ENCODE data around the gene ASPA.
"Not testable (repeated sequence)": the region's sequence is repeated elsewhere in the genome, so short reads cannot be mapped to it uniquely, and the experiment has no call there.

The ASPA gene

GRCh38 chr17:3475812-3476610 is at the start of gene ASPA:
TSS of gene ASPA (plus strand) at chr17:3475997. CDS start at chr17:3476160, 163 bp downstream.
- no peak for DNase-seq (ENCODE audit: low read depth)

DNA sequence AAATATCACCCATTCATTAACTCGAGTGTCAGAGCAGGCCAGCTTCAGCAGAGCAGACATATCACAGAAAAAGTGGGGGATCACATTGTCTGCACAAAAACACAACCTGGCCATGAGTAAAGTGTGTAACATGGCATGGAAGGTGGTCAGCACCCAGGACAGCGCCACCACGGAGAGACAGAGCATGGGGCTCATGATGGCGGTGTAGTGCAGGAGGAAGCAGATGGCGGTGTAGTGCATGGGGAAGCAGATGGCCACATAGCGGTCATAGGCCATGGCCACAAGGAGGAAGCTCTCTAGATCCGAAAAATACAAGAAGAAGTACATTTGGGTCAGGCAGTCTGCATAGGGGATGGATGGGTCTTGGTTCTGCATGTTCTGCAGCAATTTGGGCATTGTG is 42.6 kb upstream of the ASPA start:
- not testable (repeated sequence) for DNase-seq (ENCODE audit: low read depth)

GRCh38 chr17:3433741-3434140 is 42.1 kb upstream of the ASPA start, which contains the start of gene OR1E2:
TSS of gene OR1E2 (minus strand) at chr17:3433841. CDS start at chr17:3433841, 0 bp downstream.
- no peak for DNase-seq (ENCODE audit: low read depth)

- DNase-seq (ENCODE audit: low read depth) = no peak
Measured at GRCh38 chr17:3438368-3438767, 37.4 kb upstream of the ASPA start.

- DNase-seq (ENCODE audit: low read depth) = no peak
Measured at GRCh38 chr17:3440451-3440850, 35.3 kb upstream of the ASPA start.

DNA sequence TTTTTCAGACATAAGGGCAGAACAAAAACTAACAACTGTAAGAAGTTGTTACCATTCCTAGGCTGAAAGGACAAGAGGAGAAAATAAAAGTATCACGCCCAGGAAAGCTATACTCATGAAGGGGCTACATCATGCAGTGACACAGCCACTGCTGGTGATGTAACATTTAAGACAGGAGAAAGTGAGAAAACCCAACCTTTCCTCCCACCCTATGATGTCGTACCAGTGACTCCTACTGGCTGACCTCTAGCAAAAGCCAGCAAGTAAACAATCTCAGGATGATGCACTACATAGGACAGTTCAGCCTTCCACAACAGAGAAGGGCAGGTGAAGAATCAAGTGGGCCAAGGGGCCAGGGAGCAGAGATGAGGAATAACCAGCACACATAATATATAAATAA is 28.2 kb upstream of the ASPA start:
- DNase-seq (ENCODE audit: low read depth) = no peak

GRCh38 chr17:3448059-3448665 is 27.6 kb upstream of the ASPA start:
- no peak for DNase-seq (ENCODE audit: low read depth)

DNA sequence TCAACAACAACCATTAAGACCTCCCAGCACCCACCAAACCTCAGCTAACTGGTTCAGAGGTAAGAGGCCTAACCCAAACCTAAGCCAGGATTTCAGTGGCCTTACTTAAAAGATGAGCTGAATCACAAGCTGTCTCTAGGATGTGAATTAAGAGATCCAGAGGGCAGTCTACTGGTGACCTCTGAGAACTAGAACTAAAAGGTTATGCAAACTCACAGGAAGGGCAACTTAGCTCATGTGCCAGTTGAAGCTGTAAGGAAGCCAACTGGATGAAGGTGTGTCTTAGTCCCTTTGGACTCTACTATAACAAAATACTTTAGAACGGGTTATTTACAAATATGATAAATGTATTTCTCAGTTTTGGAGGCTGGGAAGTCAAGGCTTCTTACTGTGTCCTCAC is 9.4 kb upstream of the ASPA start:
- DNase-seq (ENCODE audit: low read depth) = not testable (repeated sequence)

DNA sequence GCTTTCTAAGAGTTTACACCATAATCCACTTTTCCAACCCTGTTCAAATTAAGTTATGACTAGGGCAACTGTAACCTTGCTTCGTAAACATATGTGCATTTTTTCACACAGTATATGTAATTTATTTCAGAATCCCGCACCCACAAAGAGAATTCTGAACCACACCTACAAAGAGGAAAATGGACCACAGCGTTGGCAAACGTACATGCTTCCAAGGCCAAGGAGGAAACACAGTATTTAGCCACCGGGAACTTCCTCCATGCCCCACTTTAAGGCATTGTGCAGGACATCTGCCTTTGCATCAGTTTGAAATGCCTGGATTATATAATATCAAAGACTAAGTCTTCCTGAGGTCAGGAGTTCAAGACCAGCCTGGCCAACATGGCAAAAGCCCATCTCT is 6.3 kb upstream of the ASPA start:
- no peak for DNase-seq (ENCODE audit: low read depth)

DNA sequence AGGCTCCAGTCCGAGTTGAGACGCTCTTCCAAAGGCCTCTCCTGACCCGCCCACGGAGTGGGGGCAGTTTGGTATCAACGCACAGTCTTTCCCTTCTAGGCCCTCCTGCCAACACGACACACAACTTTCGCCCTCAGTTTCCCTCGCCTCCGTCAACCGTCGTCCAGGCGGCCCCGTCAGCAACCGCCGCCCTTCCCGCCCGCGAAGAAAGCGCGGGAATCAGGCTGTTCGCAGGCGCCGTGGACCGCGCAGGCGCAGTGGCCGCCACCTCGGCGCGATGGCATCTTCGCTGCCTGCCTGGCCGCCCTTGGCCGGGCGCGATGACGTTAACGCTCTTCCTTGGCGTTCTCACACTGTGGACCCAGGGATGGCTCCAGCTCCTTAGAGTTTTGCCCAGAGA is 4.2 kb upstream of the ASPA start, which contains the start of gene SPATA22:
SPATA22 (minus strand) TSS at position 221 of the 400 bp plus-strand sequence. CDS start 2,494 bp downstream, outside the sequence.
- DNase-seq (ENCODE audit: low read depth) = no peak

GRCh38 chr17:3472137-3472536 is 3.7 kb upstream of the ASPA start:
- DNase-seq (ENCODE audit: low read depth) = no peak

DNA sequence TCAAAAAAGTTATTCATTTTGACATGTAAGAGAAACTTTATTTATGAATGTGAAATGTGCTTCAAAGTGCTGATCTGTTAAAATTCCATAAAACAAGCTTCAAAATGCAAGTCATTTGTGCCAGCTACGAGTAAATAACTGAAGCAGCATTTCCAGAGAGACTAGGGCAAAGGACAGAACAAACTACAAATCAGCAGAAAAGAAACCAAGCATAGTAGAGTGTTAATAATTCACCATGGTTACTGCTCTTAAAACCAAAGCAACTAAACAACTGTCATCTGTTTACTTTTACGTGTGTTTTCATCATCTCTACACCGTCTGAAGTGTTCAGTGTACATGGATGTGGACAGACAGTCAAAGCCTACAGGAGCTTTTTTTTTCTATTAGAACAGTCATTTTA is 1.6 kb upstream of the ASPA start:
- no peak for DNase-seq (ENCODE audit: low read depth)

DNA sequence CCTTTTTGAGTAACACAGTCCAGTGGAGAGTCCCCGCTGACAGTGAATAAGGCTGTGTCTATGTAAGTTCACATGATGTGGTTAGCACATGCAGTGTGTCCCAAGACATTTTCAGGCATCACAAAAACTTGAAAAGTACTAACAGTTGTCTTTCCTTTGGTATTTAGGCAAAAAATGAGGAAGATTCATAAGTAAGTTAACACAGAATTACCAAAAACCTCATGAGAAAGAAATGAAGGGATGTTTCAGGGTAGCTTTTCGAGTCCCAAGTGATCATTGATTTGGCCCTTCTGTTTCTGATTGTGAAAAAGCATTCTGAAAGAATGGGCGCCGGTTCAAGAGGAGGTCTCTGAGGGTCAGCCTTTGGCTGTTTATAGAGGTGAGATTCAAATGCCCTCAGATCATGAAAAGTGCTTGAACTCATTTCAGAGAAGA is 529 bp upstream of the ASPA start:
- DNase-seq (ENCODE audit: low read depth) = no peak

DNA sequence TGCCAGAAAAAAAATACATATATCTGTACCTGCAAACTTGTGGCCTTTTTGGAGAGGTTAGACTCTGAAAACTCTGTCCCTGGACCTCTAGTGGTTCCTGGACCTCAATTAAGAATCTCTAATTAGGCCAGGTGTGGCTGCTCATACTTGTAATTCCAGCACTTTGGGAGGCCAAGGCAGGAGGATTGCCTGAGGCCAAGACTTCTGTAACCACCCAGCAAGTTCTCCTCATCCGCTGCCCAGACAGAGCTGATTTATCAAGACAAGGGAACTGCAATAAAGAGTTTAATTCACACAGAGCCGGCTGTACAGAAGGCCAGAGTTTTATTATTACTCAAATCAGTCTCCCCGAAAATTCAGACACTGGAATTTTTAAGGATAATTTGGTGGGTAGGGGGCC is 4.2 kb downstream of the ASPA start:
- no peak for DNase-seq (ENCODE audit: low read depth)

GRCh38 chr17:3482852-3483251 is 7.1 kb downstream of the ASPA start:
- DNase-seq (ENCODE audit: low read depth) = no peak

- DNase-seq (ENCODE audit: low read depth) = no peak
Measured at GRCh38 chr17:3485481-3486068, 9.8 kb downstream of the ASPA start.

DNA sequence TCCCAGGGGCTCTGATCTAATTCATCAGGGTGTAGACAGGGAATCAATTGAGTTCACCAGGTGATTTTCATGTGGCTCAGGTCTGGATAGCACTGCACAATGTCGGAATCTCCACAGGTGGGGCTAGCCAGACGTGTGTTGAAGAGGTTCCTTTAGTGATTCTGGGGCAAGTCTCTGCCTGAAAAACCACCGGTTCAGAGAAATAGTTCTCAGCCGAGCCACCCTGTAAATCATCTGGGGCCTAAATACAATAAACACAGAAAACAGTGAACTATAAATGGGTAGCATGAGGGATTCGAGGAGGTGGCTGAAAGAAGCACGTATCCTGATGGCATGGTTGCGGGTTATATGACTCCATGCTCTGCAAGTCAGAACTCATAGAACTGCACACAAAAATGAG is 21.3 kb downstream of the ASPA start:
- DNase-seq (ENCODE audit: low read depth) = no peak

DNA sequence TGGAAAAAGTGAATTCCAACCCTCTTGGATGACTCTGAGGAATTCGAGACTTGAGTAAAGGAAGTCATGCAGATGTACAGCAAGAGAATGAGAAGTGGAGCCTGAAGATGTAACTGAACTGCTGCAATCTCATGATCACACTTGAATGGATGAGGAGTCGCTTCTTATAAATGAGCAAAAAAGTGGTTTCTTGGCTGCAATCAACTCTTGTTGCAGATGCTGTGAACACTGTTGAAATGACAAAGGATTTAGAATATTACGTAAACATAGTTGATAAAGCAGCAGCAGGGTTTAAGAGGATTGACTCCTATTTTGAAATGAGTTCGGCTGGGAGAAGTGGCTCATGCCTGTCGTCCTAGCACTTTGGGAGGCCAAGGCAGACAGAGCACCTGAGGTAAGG is 25.5 kb downstream of the ASPA start:
- peak; percentile 1 for DNase-seq (ENCODE audit: low read depth)

- DNase-seq (ENCODE audit: low read depth) = no peak
Measured at GRCh38 chr17:3502466-3502865, 26.7 kb downstream of the ASPA start.

GRCh38 chr17:3503285-3503684 is 27.5 kb downstream of the ASPA start:
- DNase-seq (ENCODE audit: low read depth) = no peak

DNA sequence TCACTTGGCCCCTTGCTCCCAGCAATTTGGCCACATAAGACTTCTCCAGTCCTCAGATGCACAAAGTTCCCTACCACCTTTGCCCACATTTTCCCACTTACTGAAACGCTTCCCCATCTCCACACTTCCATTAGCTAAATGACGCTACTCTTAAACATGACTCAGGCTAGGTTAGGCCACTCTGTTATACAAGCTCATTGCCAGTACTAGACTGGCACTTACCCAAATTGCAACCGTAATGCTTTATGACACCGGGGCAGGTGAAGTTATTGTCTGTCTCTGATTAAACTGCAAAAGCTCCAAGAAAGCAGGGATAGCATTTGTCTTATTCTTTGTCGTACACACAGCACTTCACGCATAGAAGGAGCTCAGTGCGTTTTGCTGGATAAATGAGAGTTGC is 29.2 kb downstream of the ASPA start:
- no peak for DNase-seq (ENCODE audit: low read depth)

GRCh38 chr17:3506054-3506453 is 30.3 kb downstream of the ASPA start:
- DNase-seq (ENCODE audit: low read depth) = no peak

- no peak for DNase-seq (ENCODE audit: low read depth)
Measured at GRCh38 chr17:3507071-3507470, 31.3 kb downstream of the ASPA start.
